ENCODE results near the gene UBXN6. TPM values are rescaled to one million over a fixed set of nuclear protein-coding genes. Genes with fewer than 3 reads are reported as not detected.

Gene UBXN6
- total and polyA plus RNA-seq, 12 donors, result 90.6 to 131 (median 106) TPM

DNA sequence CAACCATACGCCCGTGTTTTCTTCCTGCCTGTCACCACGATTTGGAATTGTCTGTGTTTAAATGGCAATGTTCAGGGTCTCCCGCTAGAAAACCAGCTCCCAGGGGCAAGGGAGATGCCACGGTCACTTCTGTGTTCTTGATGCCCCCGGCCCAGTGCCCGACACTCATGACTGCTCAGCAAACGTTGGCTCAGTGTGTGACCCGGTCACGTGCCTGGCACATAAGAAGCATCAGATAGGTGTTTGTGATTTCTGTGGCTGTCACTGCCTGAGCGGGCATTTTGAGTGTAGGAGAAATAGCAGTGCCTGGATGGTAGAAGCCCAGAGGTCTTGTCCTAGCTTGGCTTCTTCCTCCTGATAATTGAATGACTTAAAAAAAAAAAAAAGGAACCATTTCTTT is 30.0 kb upstream of the UBXN6 start:
- DNase-seq (no peak), ATAC-seq (peak in 5 of 8 donors; percentile 39 to 68 (median 50))
- H3K4me1 ChIP-seq, result no peaks in the 10 kb centered on the region
- no peak for TF ChIP-seq CTCF (IDR thresholded peaks at IDR 0.05)
- H3K27ac ChIP-seq, result no peak overlapping the region
- no peaks in the 10 kb centered on the region for H3K27me3 ChIP-seq
- H3K9me3 ChIP-seq, result no peaks in the 10 kb centered on the region
- intact Hi-C loops (cut with DNase I), result no loop called here
- peaks cover 0 to 81% (median 15%) of the 10 kb centered on the region in 9 donors for H3K36me3 ChIP-seq
- no peak overlapping the region for H3K4me3 ChIP-seq
- 59 to 70% methylated on average over 11 of the region's 11 CpGs for whole genome bisulfite sequencing, 2 donors

GRCh38 chr19:4483385-4483784 is 25.8 kb upstream of the UBXN6 start:
- peak in 1 of 8 donors; percentile 18 for ATAC-seq
- H3K27ac ChIP-seq, result no peak overlapping the region
- H3K27me3 ChIP-seq, result no peaks in the 10 kb centered on the region
- WGBS, 2 donors, result 89% methylated on average over 19 of the region's 19 CpGs
- intact Hi-C loops (cut with DNase I), result no loop called here
- DNase-seq, result no peak
- peaks cover 0 to 76% (median 6%) of the 10 kb centered on the region in 9 donors for H3K36me3 ChIP-seq
- TF ChIP-seq CTCF (IDR thresholded peaks at IDR 0.05), result no peak
- no peak overlapping the region for H3K4me3 ChIP-seq
- no peaks in the 10 kb centered on the region for H3K9me3 ChIP-seq
- H3K4me1 ChIP-seq, result no peaks in the 10 kb centered on the region

- no peak overlapping the region for H3K4me3 ChIP-seq
- no peak for ATAC-seq
- no peaks in the 10 kb centered on the region for H3K4me1 ChIP-seq
- 90 to 94% methylated on average over 35 of the region's 35 CpGs for WGBS, 2 donors
- no peak for TF ChIP-seq CTCF (IDR thresholded peaks at IDR 0.05)
- peaks cover 0 to 78% (median 8%) of the 10 kb centered on the region in 9 donors for H3K36me3 ChIP-seq
- no peak overlapping the region for H3K27ac ChIP-seq
- no peaks in the 10 kb centered on the region for H3K9me3 ChIP-seq
- DNase-seq, result no peak
- intact Hi-C loops (cut with DNase I), result no loop called here
- no peaks in the 10 kb centered on the region for H3K27me3 ChIP-seq
Measured at GRCh38 chr19:4482721-4483364, 25.2 kb upstream of the UBXN6 start.

- no peaks in the 10 kb centered on the region for H3K27me3 ChIP-seq
- ATAC-seq, result no peak
- 86 to 89% methylated on average over 16 of the region's 16 CpGs for whole genome bisulfite sequencing, 2 donors
Measured at GRCh38 chr19:4477034-4477801, 19.6 kb upstream of the UBXN6 start.

More at GRCh38 chr19:4477034-4477801, 19.6 kb upstream of the UBXN6 start:
- no peaks in the 10 kb centered on the region for H3K9me3 ChIP-seq
- peaks cover 0 to 65% (median 20%) of the 10 kb centered on the region in 9 donors for H3K36me3 ChIP-seq
- no peak overlapping the region for H3K27ac ChIP-seq
- no peak for DNase-seq
- intact Hi-C loops (cut with DNase I), result loop anchor here in 1 of 10 donors (2.0 kb wide), 1 partner anchor 16 kb away; no protein-coding TSS in a partner anchor
- TF ChIP-seq CTCF (IDR thresholded peaks at IDR 0.05), result no peak
- no peak overlapping the region for H3K4me3 ChIP-seq
- peaks cover 8 to 24% (median 19%) of the 10 kb centered on the region in 9 donors for H3K4me1 ChIP-seq

Measured in heart right ventricle (tissue), 16 donors.